Mesothelial cell of epicardium (in vitro differentiated cells): ENCODE results near the gene USP31. TPM values are rescaled to one million over a fixed set of nuclear protein-coding genes. Genes with fewer than 3 reads are reported as not detected.

Experiments
- DNase-seq, 2 experiments: peaks; one replicate each; pipeline ENCODE4 v3.0.0; 2021; ENCODE audit warnings: low spot score in 2 of 2; ENCODE audit not compliant: unreplicated experiment in 2 of 2
- H3K27ac Mint-ChIP-seq: 2 replicates; pipeline ENCODE4 v1.8.0; 2021; ENCODE audit warnings: mixed read lengths
- H3K27me3 Mint-ChIP-seq: 2 replicates; pipeline ENCODE4 v1.8.0; 2021; ENCODE audit warnings: low read depth, mixed read lengths
- H3K36me3 Mint-ChIP-seq: 2 replicates; pipeline ENCODE4 v1.8.0; 2021; ENCODE audit warnings: mixed read lengths
- H3K4me1 Mint-ChIP-seq: 2 replicates; pipeline ENCODE4 v1.8.0; 2021; ENCODE audit warnings: mixed read lengths
- H3K4me3 Mint-ChIP-seq: 2 replicates; pipeline ENCODE4 v1.8.0; 2021; ENCODE audit warnings: mild to moderate bottlenecking, moderate library complexity, mixed read lengths
- H3K9me3 Mint-ChIP-seq: 2 replicates; pipeline ENCODE4 v1.8.0; 2021; ENCODE audit warnings: mixed read lengths
- total RNA-seq: library from RNA; stranded (reverse); gene quantifications from 3 replicates; pipeline ENCODE4 v1.2.1, GENCODE V29; 2021
- TF ChIP-seq, protein P1 (sequence below): fragments of 200-600 bp; sonication (generic); IDR thresholded peaks from one replicate; pipeline ENCODE4 v1.5.0; 2021; ENCODE audit warnings: antibody characterized with exemption; ENCODE audit not compliant: unreplicated experiment

The USP31 gene
- total RNA-seq, 1 donor from 2014 or later = 13.7 TPM

DNA sequence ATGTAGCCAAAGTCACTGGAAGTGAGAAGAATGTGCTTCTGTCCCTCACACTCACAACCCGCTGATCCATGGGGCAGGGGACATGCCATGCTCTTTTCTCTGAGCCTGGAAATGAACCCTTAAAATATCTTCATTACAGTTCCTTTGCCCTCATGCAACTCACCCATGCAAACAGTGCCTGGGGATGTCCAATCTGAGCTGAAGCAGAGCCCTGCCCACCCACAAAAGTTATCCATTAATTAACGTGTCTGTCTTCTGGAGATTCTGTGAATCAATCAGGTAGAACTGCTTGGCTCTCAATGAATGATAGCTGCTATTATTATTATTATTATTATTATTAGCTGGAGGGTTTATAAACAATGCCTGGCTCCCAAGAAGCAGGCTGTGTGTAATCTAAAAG is 133.7 kb downstream of the USP31 start:
- DNase-seq = no peak
- no peaks in the 10 kb centered on the region for H3K4me1 Mint-ChIP-seq
- H3K36me3 Mint-ChIP-seq = no peaks in the 10 kb centered on the region
- TF ChIP-seq, protein P1, sequence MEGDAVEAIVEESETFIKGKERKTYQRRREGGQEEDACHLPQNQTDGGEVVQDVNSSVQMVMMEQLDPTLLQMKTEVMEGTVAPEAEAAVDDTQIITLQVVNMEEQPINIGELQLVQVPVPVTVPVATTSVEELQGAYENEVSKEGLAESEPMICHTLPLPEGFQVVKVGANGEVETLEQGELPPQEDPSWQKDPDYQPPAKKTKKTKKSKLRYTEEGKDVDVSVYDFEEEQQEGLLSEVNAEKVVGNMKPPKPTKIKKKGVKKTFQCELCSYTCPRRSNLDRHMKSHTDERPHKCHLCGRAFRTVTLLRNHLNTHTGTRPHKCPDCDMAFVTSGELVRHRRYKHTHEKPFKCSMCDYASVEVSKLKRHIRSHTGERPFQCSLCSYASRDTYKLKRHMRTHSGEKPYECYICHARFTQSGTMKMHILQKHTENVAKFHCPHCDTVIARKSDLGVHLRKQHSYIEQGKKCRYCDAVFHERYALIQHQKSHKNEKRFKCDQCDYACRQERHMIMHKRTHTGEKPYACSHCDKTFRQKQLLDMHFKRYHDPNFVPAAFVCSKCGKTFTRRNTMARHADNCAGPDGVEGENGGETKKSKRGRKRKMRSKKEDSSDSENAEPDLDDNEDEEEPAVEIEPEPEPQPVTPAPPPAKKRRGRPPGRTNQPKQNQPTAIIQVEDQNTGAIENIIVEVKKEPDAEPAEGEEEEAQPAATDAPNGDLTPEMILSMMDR = no peak
- no peak overlapping the region for H3K27ac Mint-ChIP-seq
- H3K9me3 Mint-ChIP-seq = no peaks in the 10 kb centered on the region
- H3K27me3 Mint-ChIP-seq = peaks cover 23% of the 10 kb centered on the region
- H3K4me3 Mint-ChIP-seq = no peak overlapping the region

DNA sequence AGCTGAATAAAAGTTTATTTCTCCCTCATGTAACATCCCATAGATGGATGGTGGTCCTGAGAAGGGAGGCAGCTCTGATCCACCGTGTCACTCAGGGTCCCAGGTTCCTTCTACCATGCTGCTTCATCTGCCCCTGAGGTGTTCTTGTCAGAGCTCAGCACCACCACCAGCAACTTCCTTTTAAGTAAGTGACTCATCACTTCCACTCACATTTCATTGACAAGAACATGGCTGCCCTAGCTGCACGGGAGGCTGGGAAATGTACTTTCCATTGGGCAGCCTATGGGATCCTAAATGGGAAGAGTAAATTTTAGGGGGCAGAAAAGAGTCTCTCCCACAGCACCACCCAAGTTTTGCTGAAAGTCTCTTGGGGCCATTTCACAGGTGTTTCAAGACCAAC is 134.7 kb downstream of the USP31 start:
- H3K4me1 Mint-ChIP-seq = no peaks in the 10 kb centered on the region
- H3K27me3 Mint-ChIP-seq = peaks cover 23% of the 10 kb centered on the region
- no peak for DNase-seq
- no peak overlapping the region for H3K4me3 Mint-ChIP-seq
- H3K27ac Mint-ChIP-seq = no peak overlapping the region
- H3K9me3 Mint-ChIP-seq = no peaks in the 10 kb centered on the region
- TF ChIP-seq, protein P1 = no peak
- H3K36me3 Mint-ChIP-seq = no peaks in the 10 kb centered on the region

Other genes starting within 250 kb of the USP31 start
- gene SCNN1G, start 33.3 kb upstream of the USP31 start, total RNA-seq = 0.09 TPM in 1 of 3 replicates, not detected in the others
- gene SCNN1B, start 152.8 kb upstream of the USP31 start, total RNA-seq = not detected in 3 replicates